ENCODE measurements around the gene CCDC24. TPM values are rescaled to one million over a fixed set of nuclear protein-coding genes. Genes with fewer than 3 reads are reported as not detected.

CCDC24 gene
- total and polyA plus RNA-seq, 2 of the 4 experiments (the other 2 are of a cell fraction), result 1.4 to 4.6 TPM

- ChIA-PET POLR2A (ENCODE audit: unreplicated experiment) (no interaction called here), CTCF (interaction anchor here (0.9 to 1.1 kb wide), 3 partner anchors 28 to 230 kb away, joined by 3 read pairs; no protein-coding TSS in a partner anchor)
- Histone ChIP-seq H3K9me3 (ENCODE audit: control insufficient read depth, insufficient read depth, low read length) (no peaks in the 10 kb centered on the region), H3K27me3 (ENCODE audit: control insufficient read depth, insufficient read depth, low read length) (no peaks in the 10 kb centered on the region), H3K23ac (ENCODE audit: low read depth, low read length) (no peak overlapping the region), H3K27ac (ENCODE audit: insufficient read depth, low read length) (no peak overlapping the region), H3K36me3 (ENCODE audit: control insufficient read depth, insufficient read depth, low read length) (peaks cover 5% of the 10 kb centered on the region; the same call in 1 of the 2 replicates), H3K9ac (ENCODE audit: low read depth, low read length) (no peak overlapping the region), H3K4me3 (ENCODE audit: insufficient read depth, low read depth, low read length) (no peak overlapping the region), H3K79me1 (ENCODE audit: low read depth in 1 of 2, low read length in 2 of 2) (no peaks in the 10 kb centered on the region), H2BK5ac (ENCODE audit: low read depth, low read length, poor library complexity, severe bottlenecking) (no peak overlapping the region), H2BK120ac (ENCODE audit: low read depth, low read length) (no peak overlapping the region), H2AK5ac (ENCODE audit: low read depth, low read length) (no peak overlapping the region), H2AK9ac (replicated peaks; ENCODE audit: low read depth, low read length, poor library complexity) (no peak overlapping the region), H3K4me2 (ENCODE audit: low read depth, low read length) (no peak overlapping the region), H3K18ac (ENCODE audit: low read depth, low read length) (no peak overlapping the region), H3K4ac (ENCODE audit: low read depth, low read length) (no peak overlapping the region), H2BK20ac (ENCODE audit: low read depth, low read length) (no peak overlapping the region), H3K9me1 (ENCODE audit: insufficient read depth, low read length) (no peaks in the 10 kb centered on the region), H2AFZ (replicated peaks; ENCODE audit: low read length, poor library complexity) (no peak overlapping the region), H3K14ac (replicated peaks; ENCODE audit: low read depth, low read length) (no peak overlapping the region), H4K20me1 (ENCODE audit: insufficient read depth, low read length) (no peaks in the 10 kb centered on the region), H4K5ac (ENCODE audit: low read depth, low read length) (no peak overlapping the region), H4K8ac (ENCODE audit: low read depth in 2 of 2, low read length in 2 of 2) (no peak overlapping the region), H3K4me1 (ENCODE audit: control insufficient read depth, insufficient read depth, low read length) (peaks cover 7% of the 10 kb centered on the region), H3K56ac (ENCODE audit: extremely low read depth, insufficient read depth, low read length) (no peak overlapping the region), H4K91ac (ENCODE audit: insufficient read depth, low read depth, low read length) (no peak overlapping the region), H2BK15ac (ENCODE audit: low read depth, low read length) (no peak overlapping the region)
- no peak for DNase-seq
- dilution Hi-C loops (cut with HindIII; ENCODE audit: low sequenced_read_pairs, unreplicated experiment), result no loop called here
- WGBS, 2 experiments (ENCODE audit: extremely low coverage in 2 of 2, insufficient read length in 1 of 2), result 88% methylated on average over 3 of the region's 9 CpGs; no CpG with 5 or more reads in 1 of the 2 experiments
- in situ Hi-C loops (cut with MboI; ENCODE audit: low sequenced_read_pairs), result no loop called here
- TF ChIP-seq CTCF (conservative IDR thresholded peaks at IDR 0.05; ENCODE audit: low read depth, low read length) (no peak), RAD21 (IDR thresholded peaks at IDR 0.05; ENCODE audit: low read length) (no peak), MAZ (IDR thresholded peaks at IDR 0.05; ENCODE audit: borderline replicate concordance, low read depth, low read length) (no peak), BHLHE40 (IDR thresholded peaks at IDR 0.05; ENCODE audit: low read depth, low read length) (no peak), RFX5 (IDR thresholded peaks at IDR 0.05; ENCODE audit: low read depth, low read length) (no peak), RCOR1 (IDR thresholded peaks at IDR 0.05; ENCODE audit: insufficient replicate concordance, low read length) (no peak), CEBPB (IDR thresholded peaks at IDR 0.05; ENCODE audit: low read depth, low read length) (no peak), CHD1 (IDR thresholded peaks at IDR 0.05; ENCODE audit: low read depth, low read length) (no peak), POLR2A (IDR thresholded peaks at IDR 0.05; ENCODE audit: low read depth, low read length) (no peak), SMC3 (IDR thresholded peaks at IDR 0.05; ENCODE audit: low read depth, low read length) (no peak), MXI1 (IDR thresholded peaks at IDR 0.05; ENCODE audit: borderline replicate concordance, low read depth, low read length) (no peak), MAFK (IDR thresholded peaks at IDR 0.05; ENCODE audit: low read depth, low read length) (no peak), NFE2L2 (IDR thresholded peaks at IDR 0.05; ENCODE audit: low read depth, low read length) (no peak), FOS (IDR thresholded peaks at IDR 0.05; ENCODE audit: low read depth, low read length) (no peak)
- TF ChIP-seq, protein P1, sequence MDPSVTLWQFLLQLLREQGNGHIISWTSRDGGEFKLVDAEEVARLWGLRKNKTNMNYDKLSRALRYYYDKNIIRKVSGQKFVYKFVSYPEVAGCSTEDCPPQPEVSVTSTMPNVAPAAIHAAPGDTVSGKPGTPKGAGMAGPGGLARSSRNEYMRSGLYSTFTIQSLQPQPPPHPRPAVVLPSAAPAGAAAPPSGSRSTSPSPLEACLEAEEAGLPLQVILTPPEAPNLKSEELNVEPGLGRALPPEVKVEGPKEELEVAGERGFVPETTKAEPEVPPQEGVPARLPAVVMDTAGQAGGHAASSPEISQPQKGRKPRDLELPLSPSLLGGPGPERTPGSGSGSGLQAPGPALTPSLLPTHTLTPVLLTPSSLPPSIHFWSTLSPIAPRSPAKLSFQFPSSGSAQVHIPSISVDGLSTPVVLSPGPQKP (IDR thresholded peaks at IDR 0.05; ENCODE audit: borderline replicate concordance, low read depth, low read length), result no peak
- TF ChIP-seq, protein P2, sequence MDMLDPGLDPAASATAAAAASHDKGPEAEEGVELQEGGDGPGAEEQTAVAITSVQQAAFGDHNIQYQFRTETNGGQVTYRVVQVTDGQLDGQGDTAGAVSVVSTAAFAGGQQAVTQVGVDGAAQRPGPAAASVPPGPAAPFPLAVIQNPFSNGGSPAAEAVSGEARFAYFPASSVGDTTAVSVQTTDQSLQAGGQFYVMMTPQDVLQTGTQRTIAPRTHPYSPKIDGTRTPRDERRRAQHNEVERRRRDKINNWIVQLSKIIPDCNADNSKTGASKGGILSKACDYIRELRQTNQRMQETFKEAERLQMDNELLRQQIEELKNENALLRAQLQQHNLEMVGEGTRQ (IDR thresholded peaks at IDR 0.05; ENCODE audit: low read depth, low read length), result no peak
- no peak for ATAC-seq (ENCODE audit: low read depth)
- intact Hi-C loops (cut with micrococcal nuclease), result no loop called here
- no TSS peak for BruUV-seq (replicated peaks)
These were observed 2.0 kb downstream of the CCDC24 start for GRCh38 chr1:43993206-43993914.
